ENCODE data around the gene KCNQ5. TPM values are rescaled to one million over a fixed set of nuclear protein-coding genes. Genes with fewer than 3 reads are reported as not detected.

KCNQ5 gene
- polyA plus RNA-seq, 3 donors = under 0.01 to 0.15 TPM; not detected in 1

GRCh38 chr6:72816022-72816421 is 194.2 kb downstream of the KCNQ5 start:
- 93 to 100% (median 100%) methylated on average over 1 of the region's 1 CpG for WGBS, 3 donors
- H3K27ac ChIP-seq (ENCODE audit: low read depth, low read length) = no peak overlapping the region

GRCh38 chr6:72817208-72817607 is 195.3 kb downstream of the KCNQ5 start:
- WGBS, 3 donors = 69 to 88% (median 84%) methylated on average over 2 of the region's 2 CpGs
- H3K27ac ChIP-seq (ENCODE audit: low read depth, low read length) = no peak overlapping the region

GRCh38 chr6:72819609-72820008 is 197.7 kb downstream of the KCNQ5 start:
- H3K27ac ChIP-seq (ENCODE audit: low read depth, low read length) = no peak overlapping the region
- 46 to 87% (median 58%) methylated on average over 2 of the region's 2 CpGs for WGBS, 3 donors

GRCh38 chr6:72820153-72820552 is 198.3 kb downstream of the KCNQ5 start:
- no peak overlapping the region for H3K27ac ChIP-seq (ENCODE audit: low read depth, low read length)
- 48 to 76% (median 70%) methylated on average over 3 of the region's 3 CpGs for WGBS, 3 donors

GRCh38 chr6:72820906-72821305 is 199.0 kb downstream of the KCNQ5 start:
- no peak overlapping the region for H3K27ac ChIP-seq (ENCODE audit: low read depth, low read length)
- whole genome bisulfite sequencing, 3 donors = 25 to 44% (median 29%) methylated on average over 1 of the region's 1 CpG

GRCh38 chr6:72822023-72822422 is 200.2 kb downstream of the KCNQ5 start:
- 25 to 71% (median 33%) methylated on average over 1 of the region's 1 CpG for WGBS, 3 donors
- H3K27ac ChIP-seq (ENCODE audit: low read depth, low read length) = no peak overlapping the region

- H3K27ac ChIP-seq (ENCODE audit: low read depth, low read length) = no peak overlapping the region
- WGBS, 3 donors = 83 to 87% (median 87%) methylated on average over 1 of the region's 1 CpG
Measured at GRCh38 chr6:72822691-72823090, 200.8 kb downstream of the KCNQ5 start.

GRCh38 chr6:72824833-72825232 is 203.0 kb downstream of the KCNQ5 start:
- no peak overlapping the region for H3K27ac ChIP-seq (ENCODE audit: low read depth, low read length)
- 59 to 68% (median 59%) methylated on average over 2 of the region's 2 CpGs for WGBS, 3 donors

- H3K27ac ChIP-seq (ENCODE audit: low read depth, low read length) = no peak overlapping the region
Measured at GRCh38 chr6:72825315-72825911, 203.5 kb downstream of the KCNQ5 start.

- 81 to 87% (median 82%) methylated on average over 1 of the region's 1 CpG for WGBS, 3 donors
- no peak overlapping the region for H3K27ac ChIP-seq (ENCODE audit: low read depth, low read length)
Measured at GRCh38 chr6:72826037-72826436, 204.2 kb downstream of the KCNQ5 start.

GRCh38 chr6:72826744-72827438 is 205.0 kb downstream of the KCNQ5 start:
- H3K27ac ChIP-seq (ENCODE audit: low read depth, low read length) = no peak overlapping the region
- WGBS, 3 donors = 78 to 90% (median 83%) methylated on average over 1 of the region's 1 CpG

- 63 to 92% (median 87%) methylated on average over 2 of the region's 2 CpGs for WGBS, 3 donors
- no peak overlapping the region for H3K27ac ChIP-seq (ENCODE audit: low read depth, low read length)
Measured at GRCh38 chr6:72828904-72829303, 207.0 kb downstream of the KCNQ5 start.

GRCh38 chr6:72832271-72832670 is 210.4 kb downstream of the KCNQ5 start:
- WGBS, 3 donors = 43 to 87% (median 78%) methylated on average over 3 of the region's 3 CpGs
- no peak overlapping the region for H3K27ac ChIP-seq (ENCODE audit: low read depth, low read length)

- H3K27ac ChIP-seq (ENCODE audit: low read depth, low read length) = no peak overlapping the region
- WGBS, 3 donors = 94 to 97% (median 97%) methylated on average over 1 of the region's 1 CpG
Measured at GRCh38 chr6:72835749-72836148, 213.9 kb downstream of the KCNQ5 start.

GRCh38 chr6:72836971-72837370 is 215.1 kb downstream of the KCNQ5 start:
- 94 to 96% (median 95%) methylated on average over 1 of the region's 1 CpG for WGBS, 3 donors
- no peak overlapping the region for H3K27ac ChIP-seq (ENCODE audit: low read depth, low read length)

- 70 to 84% (median 83%) methylated on average over 2 of the region's 2 CpGs for WGBS, 3 donors
- H3K27ac ChIP-seq (ENCODE audit: low read depth, low read length) = no peak overlapping the region
Measured at GRCh38 chr6:72841195-72841594, 219.3 kb downstream of the KCNQ5 start.

- 67 to 70% (median 68%) methylated on average over 4 of the region's 4 CpGs for WGBS, 3 donors
- H3K27ac ChIP-seq (ENCODE audit: low read depth, low read length) = no peak overlapping the region
Measured at GRCh38 chr6:72842140-72842539, 220.3 kb downstream of the KCNQ5 start.

GRCh38 chr6:72844614-72845013 is 222.8 kb downstream of the KCNQ5 start:
- WGBS, 3 donors = 60 to 62% (median 60%) methylated on average over 4 of the region's 4 CpGs
- H3K27ac ChIP-seq (ENCODE audit: low read depth, low read length) = no peak overlapping the region

GRCh38 chr6:72849346-72849745 is 227.5 kb downstream of the KCNQ5 start:
- no peak overlapping the region for H3K27ac ChIP-seq (ENCODE audit: low read depth, low read length)

GRCh38 chr6:72850040-72850439 is 228.2 kb downstream of the KCNQ5 start:
- WGBS, 3 donors = 78 to 95% (median 89%) methylated on average over 2 of the region's 2 CpGs
- no peak overlapping the region for H3K27ac ChIP-seq (ENCODE audit: low read depth, low read length)
